Activated CD4-positive, alpha-beta T cell treated with anti-CD3 and anti-CD28 coated beads, Interleukin-2, amount 50 U/mL, for 48 hours (primary cell): ENCODE data around the gene VPS37D.
"Not testable (repeated sequence)": the region's sequence is repeated elsewhere in the genome, so short reads cannot be mapped to it uniquely, and the experiment has no call there.

ENCODE experiments used
- DNase-seq, 2 experiments: peaks; one replicate each; pipeline ENCODE4 v3.0.0-alpha.2; 2020

VPS37D gene

DNA sequence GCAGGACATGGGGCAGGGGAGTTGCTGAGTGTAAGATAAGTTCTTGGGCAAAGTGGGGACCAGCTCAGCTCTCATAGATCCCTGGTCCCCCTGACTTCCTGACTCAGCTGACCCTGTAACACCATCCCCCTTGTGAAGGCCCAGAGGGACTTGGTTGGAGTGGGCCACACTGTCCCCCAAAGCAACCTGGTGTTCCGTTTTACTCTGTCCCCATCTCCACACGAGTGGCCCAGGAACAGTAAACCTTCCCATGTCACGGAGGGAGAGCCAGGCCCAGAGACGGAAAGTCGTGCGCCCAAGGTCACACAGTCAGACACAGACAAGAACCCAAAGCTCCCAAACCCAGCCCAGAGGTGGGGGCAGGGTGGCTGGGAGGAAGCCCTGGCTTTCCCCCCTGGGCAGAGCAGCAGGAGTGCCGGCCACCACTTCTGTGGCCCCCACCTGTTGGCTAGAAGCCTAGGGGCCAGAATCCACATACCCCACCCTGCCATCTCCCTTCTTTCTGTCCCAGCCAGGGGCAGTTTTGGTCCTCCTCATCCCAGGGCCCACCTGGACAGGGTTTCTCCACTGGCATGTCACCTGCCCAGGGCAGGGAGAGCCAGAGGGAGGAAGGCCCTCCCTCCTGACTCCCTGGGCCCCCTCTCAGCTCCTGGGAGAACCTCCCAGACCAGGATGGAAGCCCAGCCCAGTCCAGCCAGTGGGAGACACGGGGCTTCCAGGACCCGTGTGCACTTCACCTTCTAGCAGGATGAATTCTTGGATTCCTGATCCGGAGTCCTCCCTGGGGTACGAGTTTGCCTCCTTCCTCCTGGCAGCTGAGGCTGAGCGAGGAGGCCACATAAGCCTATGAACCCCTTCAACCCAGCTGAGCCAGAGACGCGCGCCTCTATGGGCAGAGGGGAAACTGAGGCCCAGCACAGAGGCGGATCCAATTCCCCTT lies 20.6 kb upstream of the VPS37D start:
- no peak for DNase-seq

- peak; percentile 31 to 40 for DNase-seq
Measured at GRCh38 chr7:73647725-73648592, 19.7 kb upstream of the VPS37D start.

GRCh38 chr7:73648593-73649332 lies 18.9 kb upstream of the VPS37D start:
- no peak for DNase-seq

DNA sequence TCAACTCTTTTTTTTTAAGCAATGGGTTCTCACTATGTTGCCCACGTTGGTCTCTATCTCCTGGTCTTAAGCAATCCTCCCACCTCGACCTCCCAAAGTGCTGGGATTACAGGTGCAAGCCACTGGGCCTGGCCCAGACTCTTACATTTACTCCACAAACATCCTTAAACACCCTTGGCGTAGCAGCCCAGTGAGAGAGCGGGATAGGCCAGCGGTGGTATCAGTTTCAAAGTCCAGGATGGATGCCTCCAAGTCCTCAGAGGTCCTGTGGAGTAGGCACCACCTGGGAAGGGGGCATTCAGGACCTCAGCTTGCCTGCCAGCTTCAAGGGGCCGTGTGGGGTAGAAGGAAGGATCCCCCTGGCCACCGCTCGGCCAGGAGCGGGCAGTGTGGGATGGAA lies 18.1 kb upstream of the VPS37D start:
- no peak for DNase-seq

GRCh38 chr7:73650524-73650923 lies 17.1 kb upstream of the VPS37D start:
- DNase-seq: no peak

- no peak for DNase-seq
Measured at GRCh38 chr7:73652541-73652949, 15.1 kb upstream of the VPS37D start.

GRCh38 chr7:73655309-73655708 lies 12.3 kb upstream of the VPS37D start:
- DNase-seq: not testable (repeated sequence)

DNA sequence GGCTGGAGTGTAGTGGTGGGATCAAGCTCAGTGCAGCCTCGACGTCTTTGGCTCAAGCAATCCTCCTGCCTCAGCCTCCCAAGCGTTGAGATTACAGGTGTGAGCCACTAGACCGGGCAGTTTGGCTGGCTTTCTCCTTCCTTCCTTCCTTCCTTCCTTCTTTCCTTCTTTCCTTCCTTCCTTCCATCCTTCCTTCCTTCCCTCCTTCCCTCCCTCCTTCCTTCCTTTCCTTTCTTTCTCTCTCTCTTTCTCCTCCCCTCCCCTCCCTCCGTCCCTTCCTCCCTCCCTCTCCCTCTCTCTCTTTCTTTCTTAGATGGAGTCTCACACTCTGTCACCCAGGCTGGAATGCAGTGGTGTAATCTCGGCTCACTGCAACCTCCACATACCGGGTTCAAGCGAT lies 7.6 kb upstream of the VPS37D start:
- DNase-seq: no peak

DNA sequence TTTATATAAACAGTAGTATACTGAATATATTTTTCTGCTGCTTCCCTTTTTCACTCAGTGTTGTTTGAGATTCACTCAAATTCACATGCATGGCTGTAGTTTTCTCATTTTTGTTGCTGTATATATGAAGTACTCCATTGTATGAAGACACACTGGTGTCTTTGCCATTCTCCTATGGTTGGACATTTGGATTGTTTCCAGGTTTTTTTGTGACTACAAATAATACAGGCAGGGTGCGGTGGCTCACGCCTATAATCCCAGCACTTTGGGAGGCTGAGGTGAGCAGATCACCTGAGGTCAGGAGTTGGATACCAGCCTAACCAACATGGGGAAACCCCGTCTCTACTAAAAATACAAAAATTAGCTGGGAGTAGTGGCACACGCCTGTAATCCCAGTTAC lies 7.0 kb upstream of the VPS37D start:
- DNase-seq: not testable (repeated sequence)

- DNase-seq: no peak
Measured at GRCh38 chr7:73663033-73663432, 4.6 kb upstream of the VPS37D start.

DNA sequence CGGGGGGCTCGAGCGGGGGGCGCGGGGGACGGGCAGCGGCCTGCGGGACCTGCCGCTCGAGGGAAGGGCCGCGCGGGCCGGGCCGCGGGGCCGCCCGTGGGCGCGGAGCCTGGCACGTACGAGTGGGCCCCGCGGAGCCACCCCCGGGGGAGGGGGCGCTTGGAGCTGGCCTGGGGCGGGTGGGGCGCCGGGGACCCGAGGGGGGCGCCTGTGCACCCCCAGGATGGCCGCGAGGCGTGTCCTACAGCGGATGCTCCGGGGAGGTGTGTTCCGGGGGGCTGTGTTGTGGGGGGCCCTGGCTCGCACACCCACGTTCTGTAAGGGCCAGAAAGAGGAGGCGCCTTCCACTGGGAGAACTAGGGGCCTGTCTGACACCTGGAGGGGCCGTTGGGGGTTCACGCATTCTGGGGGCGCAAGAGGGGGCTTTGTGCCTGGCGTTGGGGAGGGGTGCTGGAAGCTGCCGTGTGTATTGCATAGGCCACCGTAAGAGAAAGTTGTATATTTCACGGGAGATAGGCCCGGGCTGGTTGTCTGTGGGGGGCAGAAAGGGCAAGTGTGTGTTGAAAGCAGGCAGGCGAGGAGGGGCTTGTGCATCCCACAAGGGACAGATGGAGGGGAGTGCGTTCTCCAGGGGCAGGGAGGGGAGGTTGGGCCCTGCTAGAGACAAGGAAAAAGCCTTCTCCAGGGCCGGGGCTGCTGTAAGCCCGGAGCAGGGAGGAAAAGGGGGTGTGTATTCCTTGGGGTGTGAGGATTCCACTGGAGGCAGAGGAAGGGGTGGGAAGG lies 663 bp downstream of the VPS37D start:
- DNase-seq: no peak

DNA sequence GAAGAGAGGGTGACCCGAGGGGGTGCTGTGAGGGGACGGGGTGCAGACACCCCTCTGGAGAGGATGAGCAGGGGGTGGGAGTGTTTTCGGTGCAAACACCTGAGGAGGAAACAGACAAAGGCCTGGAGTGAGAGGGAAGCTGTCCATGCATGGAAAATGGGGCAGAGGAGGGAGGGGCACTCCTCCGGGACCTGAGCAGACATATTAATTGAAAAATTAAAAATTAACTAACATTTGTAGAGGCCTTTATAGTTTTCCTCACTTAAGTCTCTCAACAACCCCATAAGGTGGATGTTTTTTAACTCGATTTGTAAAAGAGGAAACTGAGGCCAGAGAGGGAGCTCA lies 1.2 kb downstream of the VPS37D start:
- no peak for DNase-seq

DNA sequence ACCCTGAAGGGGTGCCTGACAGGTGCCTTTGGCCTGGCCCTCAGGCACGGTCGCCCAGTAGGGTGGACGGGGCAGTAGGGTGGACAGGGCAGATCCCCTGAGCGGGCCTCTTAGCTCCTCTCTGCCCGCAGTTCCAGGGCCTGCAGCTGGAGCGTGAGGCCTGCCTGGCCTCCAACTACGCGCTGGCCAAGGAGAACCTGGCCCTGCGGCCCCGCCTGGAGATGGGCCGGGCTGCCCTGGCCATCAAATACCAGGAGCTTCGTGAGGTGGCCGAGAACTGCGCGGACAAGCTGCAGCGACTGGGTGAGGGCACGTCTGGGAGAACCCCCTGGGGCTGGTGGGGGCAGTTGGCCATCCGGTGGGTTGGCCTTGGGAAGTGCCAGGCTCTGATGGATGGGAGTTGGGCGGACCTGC lies 1.7 kb downstream of the VPS37D start:
- no peak for DNase-seq

- DNase-seq: no peak
Measured at GRCh38 chr7:73669858-73670385, 2.3 kb downstream of the VPS37D start.

DNA sequence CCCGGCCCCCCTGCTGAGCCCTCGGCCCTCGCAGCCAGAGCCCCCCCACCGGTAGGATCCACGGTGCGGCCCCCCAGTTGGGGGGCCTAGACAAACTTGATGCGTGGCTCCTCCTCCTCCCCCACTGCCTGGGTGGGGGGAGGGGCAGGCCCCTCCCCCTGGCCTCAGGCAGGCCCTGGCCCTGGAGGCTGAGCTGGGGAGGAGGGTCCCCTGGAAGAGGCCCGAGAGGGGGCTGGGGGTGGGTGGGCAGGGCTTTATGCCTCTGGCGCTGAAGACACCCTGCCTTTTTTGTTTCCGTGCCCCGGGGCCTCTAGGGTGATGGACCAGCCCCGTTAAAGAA lies 3.7 kb downstream of the VPS37D start:
- DNase-seq: no peak

DNA sequence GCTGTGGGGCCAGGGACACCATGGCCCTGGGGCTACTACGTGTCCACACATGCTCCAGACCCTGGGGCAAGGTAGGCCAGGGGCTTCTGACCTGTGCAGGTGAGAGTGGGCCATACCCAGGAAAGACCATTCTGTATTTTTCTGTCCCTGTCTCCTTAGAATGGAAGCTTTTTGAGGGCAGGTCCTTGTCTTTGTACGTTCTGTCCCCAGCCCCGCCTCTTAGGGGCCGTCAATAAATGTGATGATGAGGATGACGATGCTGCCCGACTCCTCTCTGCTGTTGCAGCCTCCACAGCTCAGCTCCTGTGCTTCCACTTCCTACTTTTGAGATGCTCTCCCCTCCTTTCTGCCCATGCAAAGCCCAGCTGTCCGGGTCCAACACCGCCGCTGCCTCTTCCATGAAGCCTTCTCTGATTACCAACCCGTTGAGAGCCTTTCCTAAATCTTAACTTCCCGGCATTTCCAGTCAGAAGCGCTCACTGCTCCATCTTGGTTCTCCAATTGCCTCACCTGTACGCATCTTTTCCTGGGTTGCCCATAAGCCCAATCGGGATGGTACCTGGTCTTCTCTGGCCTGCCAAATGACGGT lies 4.3 kb downstream of the VPS37D start:
- no peak for DNase-seq

GRCh38 chr7:73674468-73675124 lies 7.0 kb downstream of the VPS37D start:
- no peak for DNase-seq

- not testable (repeated sequence) for DNase-seq
Measured at GRCh38 chr7:73676062-73676461, 8.4 kb downstream of the VPS37D start.

GRCh38 chr7:73678862-73679261 lies 11.2 kb downstream of the VPS37D start:
- no peak for DNase-seq

GRCh38 chr7:73679709-73680108 lies 12.1 kb downstream of the VPS37D start:
- no peak for DNase-seq

DNA sequence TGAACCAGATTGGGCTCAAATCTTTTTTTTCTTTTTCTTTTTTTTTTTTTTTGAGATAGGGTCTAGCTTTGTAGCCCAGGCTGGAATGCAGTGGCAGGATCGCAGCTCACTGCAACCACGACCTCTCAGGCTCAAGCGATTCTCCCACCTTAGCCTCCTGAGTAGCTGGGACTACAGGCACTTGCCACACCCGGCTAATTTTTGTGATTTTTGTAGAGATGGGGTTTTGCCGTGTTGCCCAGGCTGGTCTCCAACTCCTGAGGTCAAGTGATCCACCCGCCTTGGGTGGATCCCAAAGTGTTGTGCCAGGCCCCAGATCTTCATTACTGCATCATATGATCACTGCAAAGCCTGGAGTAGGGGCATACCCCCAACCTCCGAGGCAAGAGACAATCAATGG lies 12.9 kb downstream of the VPS37D start:
- no peak for DNase-seq
